Measurements from ENCODE around the gene RNASE8. TPM values are rescaled to one million over a fixed set of nuclear protein-coding genes. Genes with fewer than 3 reads are reported as not detected.

The RNASE8 gene
- total and polyA plus RNA-seq, 2 of the 8 experiments (the other 6 are each of a cell fraction or from before 2014, with no cell fraction given) = not detected

DNA sequence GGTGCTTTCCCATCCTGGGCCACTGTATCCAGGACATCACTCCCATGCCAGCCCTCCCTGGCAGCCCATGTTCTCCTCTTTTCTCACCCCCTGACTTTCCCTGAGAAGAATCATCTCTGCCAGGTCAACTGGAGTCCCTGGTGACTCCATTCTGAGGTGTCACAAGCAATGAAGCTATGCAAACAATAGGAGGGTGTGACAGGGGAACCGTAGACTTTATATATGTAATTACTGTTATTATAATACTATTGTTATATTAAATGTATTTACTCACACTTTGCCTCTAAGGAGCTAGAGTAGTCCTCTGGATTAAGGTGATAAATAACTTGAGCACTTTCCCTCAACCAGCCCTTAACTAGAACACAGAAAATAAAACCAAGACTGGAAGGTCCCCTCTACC is 31.6 kb downstream of the RNASE8 start:
- no peak for FAIRE-seq
- 88% methylated on average over 1 of the region's 1 CpG; no CpG with 5 or more reads in 1 of the 2 experiments for WGBS, 2 experiments (ENCODE audit: extremely low coverage in 1 of 2, insufficient coverage in 1 of 2, insufficient read length in 1 of 2, insufficient replicate concordance in 2 of 2, low coverage in 1 of 2, low lambda C conversion rate in 2 of 2, missing lambda C conversion rate in 1 of 2)
- TF ChIP-seq POLR2AphosphoS5 (IDR thresholded peaks at IDR 0.05; ENCODE audit: low read depth, low read length) (no peak; the same call in 1 of the 2 replicates), POLR2A (IDR thresholded peaks at IDR 0.05; ENCODE audit: control extremely low read depth in 1 of 2, low read depth in 2 of 2, low read length in 2 of 2) (no peak), TEAD4 (IDR thresholded peaks at IDR 0.05; ENCODE audit: low read depth, low read length) (no peak), RFX5 (IDR thresholded peaks at IDR 0.05; ENCODE audit: borderline replicate concordance, low read depth, low read length) (no peak), SIRT6 (IDR thresholded peaks at IDR 0.05; ENCODE audit: low read length) (no peak), CREB1 (IDR thresholded peaks at IDR 0.05) (no peak), BCL11A (IDR thresholded peaks at IDR 0.05; ENCODE audit: low read depth in 2 of 2, low read length in 2 of 2) (no peak), RBBP5 (IDR thresholded peaks at IDR 0.05; ENCODE audit: borderline replicate concordance, low read depth, low read length) (no peak), TAF7 (optimal IDR thresholded peaks at IDR 0.05; ENCODE audit: borderline replicate concordance, low read depth, low read length) (no peak), YY1 (IDR thresholded peaks at IDR 0.05; ENCODE audit: low read depth, low read length) (no peak), ZNF274 (IDR thresholded peaks at IDR 0.05; ENCODE audit: borderline replicate concordance, extremely low read depth, low read length) (no peak)
- TF ChIP-seq, protein P1, sequence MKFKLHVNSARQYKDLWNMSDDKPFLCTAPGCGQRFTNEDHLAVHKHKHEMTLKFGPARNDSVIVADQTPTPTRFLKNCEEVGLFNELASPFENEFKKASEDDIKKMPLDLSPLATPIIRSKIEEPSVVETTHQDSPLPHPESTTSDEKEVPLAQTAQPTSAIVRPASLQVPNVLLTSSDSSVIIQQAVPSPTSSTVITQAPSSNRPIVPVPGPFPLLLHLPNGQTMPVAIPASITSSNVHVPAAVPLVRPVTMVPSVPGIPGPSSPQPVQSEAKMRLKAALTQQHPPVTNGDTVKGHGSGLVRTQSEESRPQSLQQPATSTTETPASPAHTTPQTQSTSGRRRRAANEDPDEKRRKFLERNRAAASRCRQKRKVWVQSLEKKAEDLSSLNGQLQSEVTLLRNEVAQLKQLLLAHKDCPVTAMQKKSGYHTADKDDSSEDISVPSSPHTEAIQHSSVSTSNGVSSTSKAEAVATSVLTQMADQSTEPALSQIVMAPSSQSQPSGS (IDR thresholded peaks at IDR 0.05; ENCODE audit: low read length) = no peak

More for the DNA sequence above, 31.6 kb downstream of the RNASE8 start:
- Histone ChIP-seq H2AFZ (ENCODE audit: low read length) (no peak overlapping the region), H3K23ac (ENCODE audit: insufficient read length) (no peak overlapping the region), H3K14ac (ENCODE audit: insufficient read length) (no peak overlapping the region), H3K4me2 (ENCODE audit: insufficient read depth in 1 of 2, low read depth in 2 of 2, low read length in 2 of 2) (no peak overlapping the region), H3K4me3 (ENCODE audit: extremely low read depth in 1 of 4, insufficient read depth in 2 of 4, low read depth in 3 of 4, low read length in 4 of 4) (no peak overlapping the region), H3K4me1 (replicated peaks in 1 of 4; ENCODE audit: control insufficient read depth in 3 of 4, insufficient read depth in 4 of 4, low read length in 3 of 4) (peaks cover 10 to 18% (median 15%) of the 10 kb centered on the region in 4 experiments), H2BK15ac (ENCODE audit: low read length) (no peak overlapping the region), H2BK20ac (ENCODE audit: low read length) (no peak overlapping the region), H4K8ac (ENCODE audit: extremely low read depth, insufficient read depth, low read length) (no peak overlapping the region), H3K27ac (ENCODE audit: low read depth, low read length) (no peak overlapping the region), H3K18ac (ENCODE audit: extremely low read depth, low read length) (no peak overlapping the region), H3K9me3 (ENCODE audit: insufficient read depth in 2 of 2, low read depth in 1 of 2, low read length in 1 of 2) (no peaks in the 10 kb centered on the region), H3K27me3 (replicated peaks in 1 of 4; ENCODE audit: control insufficient read depth in 3 of 4, extremely low read depth in 1 of 4, insufficient read depth in 3 of 4, low read length in 3 of 4) (no peaks in the 10 kb centered on the region), H4K20me1 (replicated peaks in 1 of 2; ENCODE audit: control insufficient read depth in 1 of 2, insufficient read depth in 2 of 2, low read length in 2 of 2) (peaks cover 11 to 19% of the 10 kb centered on the region in 2 experiments), H2BK120ac (replicated peaks; ENCODE audit: low read depth, low read length) (no peak overlapping the region), H2BK5ac (ENCODE audit: low read depth, low read length) (no peak overlapping the region), H3K79me2 (ENCODE audit: control insufficient read depth in 1 of 2, insufficient read depth in 2 of 2, low read length in 2 of 2) (peaks cover 0 to 5% of the 10 kb centered on the region in 2 experiments; a peak in 2 of 4 replicates), H4K5ac (ENCODE audit: insufficient read length, low read depth, low read length) (no peak overlapping the region), H3K4ac (replicated peaks; ENCODE audit: insufficient read length, low read depth, low read length) (no peak overlapping the region), H3K9ac (replicated peaks in 1 of 4; ENCODE audit: extremely low read depth in 1 of 4, low read depth in 3 of 4, low read length in 3 of 4) (no peak overlapping the region), H3K36me3 (ENCODE audit: control insufficient read depth in 2 of 4, insufficient read depth in 4 of 4, low read length in 3 of 4) (peaks cover 20 to 67% (median 59%) of the 10 kb centered on the region in 4 experiments), H2BK12ac (ENCODE audit: low read depth, low read length) (no peak overlapping the region), H2AK5ac (ENCODE audit: low read depth, low read length) (no peak overlapping the region), H3K79me1 (ENCODE audit: low read depth, low read length) (peaks cover 8% of the 10 kb centered on the region; the same call in 1 of the 2 replicates), H3K56ac (replicated peaks; ENCODE audit: insufficient read length, low read depth, low read length) (no peak overlapping the region), H3K23me2 (ENCODE audit: low read depth, low read length) (peaks cover 5% of the 10 kb centered on the region; the same call in 1 of the 2 replicates), H4K91ac (replicated peaks; ENCODE audit: insufficient read length, low read length) (no peak overlapping the region)
- ChIA-PET POLR2A (ENCODE audit: partially characterized antibody) (interaction anchor here (0.9 to 12.4 kb wide), 10 partner anchors 13 to 80 kb away, joined by 3 to 245 read pairs (median 4); partner anchors contain the start of genes ARHGEF40, NDRG2 and TMEM253), CTCF (ENCODE audit: partially characterized antibody) (interaction anchor here (0.9 to 10.2 kb wide), 16 partner anchors 11 to 238 kb away, joined by 3 to 148 read pairs (median 6); partner anchors contain the start of genes ARHGEF40, RNASE8 and TMEM253)
- DNase-seq (ENCODE audit: low read depth in 1 of 2, low spot score in 2 of 2) = no peak
